ENCODE data around the gene CCNL1.
"Not testable (repeated sequence)": the region's sequence is repeated elsewhere in the genome, so short reads cannot be mapped to it uniquely, and the experiment has no call there.

Gene CCNL1

GRCh38 chr3:157159762-157160657, at the start of gene CCNL1:
CCNL1 (minus strand) TSS chr3:157160147; CDS start chr3:157160094, 53 bp downstream.
- peak; percentile 96 for DNase-seq

- no peak for DNase-seq
These were observed 44.9 kb upstream of the CCNL1 start for GRCh38 chr3:157204880-157205279.

GRCh38 chr3:157204431-157204830, 44.5 kb upstream of the CCNL1 start:
- DNase-seq = no peak

- DNase-seq = no peak
These were observed 41.8 kb upstream of the CCNL1 start for GRCh38 chr3:157201648-157202278.

GRCh38 chr3:157199841-157200240, 39.9 kb upstream of the CCNL1 start:
- no peak for DNase-seq

GRCh38 chr3:157195965-157196364, 36.0 kb upstream of the CCNL1 start:
- DNase-seq = no peak

- not testable (repeated sequence) for DNase-seq
These were observed 31.2 kb upstream of the CCNL1 start for GRCh38 chr3:157191149-157191548.

- DNase-seq = no peak
These were observed 30.5 kb upstream of the CCNL1 start for GRCh38 chr3:157190380-157190872.

- DNase-seq = no peak
These were observed 28.4 kb upstream of the CCNL1 start for GRCh38 chr3:157188391-157188790.

GRCh38 chr3:157182879-157183278, 22.9 kb upstream of the CCNL1 start:
- no peak for DNase-seq

- DNase-seq = no peak
These were observed 20.3 kb upstream of the CCNL1 start for GRCh38 chr3:157180262-157180661.

- DNase-seq = no peak
These were observed 19.4 kb upstream of the CCNL1 start for GRCh38 chr3:157179365-157179803.

GRCh38 chr3:157178503-157179364, 18.8 kb upstream of the CCNL1 start:
- DNase-seq = not testable (repeated sequence)

GRCh38 chr3:157177801-157178453, 18.0 kb upstream of the CCNL1 start:
- DNase-seq = not testable (repeated sequence)

- no peak for DNase-seq
These were observed 17.0 kb upstream of the CCNL1 start for GRCh38 chr3:157176934-157177333.

- DNase-seq = peak; percentile 20
These were observed 16.0 kb upstream of the CCNL1 start for GRCh38 chr3:157175691-157176507.

GRCh38 chr3:157174649-157175498, 14.9 kb upstream of the CCNL1 start:
- DNase-seq = peak; percentile 99

GRCh38 chr3:157174290-157174648, 14.3 kb upstream of the CCNL1 start:
- DNase-seq = peak; percentile 29

GRCh38 chr3:157173343-157173742, 13.4 kb upstream of the CCNL1 start:
- not testable (repeated sequence) for DNase-seq

- no peak for DNase-seq
These were observed 12.8 kb upstream of the CCNL1 start for GRCh38 chr3:157172746-157173145.

- DNase-seq = no peak
These were observed 10.9 kb upstream of the CCNL1 start for GRCh38 chr3:157170861-157171260.
